HFFc6 (cell line): ENCODE data around the gene WWC1. TPM values are rescaled to one million over a fixed set of nuclear protein-coding genes. Genes with fewer than 3 reads are reported as not detected.

Experiments used
- DNase-seq: peaks from one replicate; pipeline ENCODE4 v3.0.0-alpha.2; 2018
- H3K27ac Mint-ChIP-seq: 2 replicates; pipeline ENCODE4 v1.8.0; 2020; ENCODE audit warnings: mild to moderate bottlenecking, mixed read lengths
- H3K27me3 Mint-ChIP-seq: 2 replicates; pipeline ENCODE4 v1.8.0; 2021; ENCODE audit warnings: mild to moderate bottlenecking, moderate library complexity, mixed read lengths; ENCODE audit not compliant: insufficient read depth
- H3K36me3 Mint-ChIP-seq: 2 replicates; pipeline ENCODE4 v1.8.0; 2021; ENCODE audit warnings: low read depth, mixed read lengths
- H3K4me1 Mint-ChIP-seq: 2 replicates; pipeline ENCODE4 v1.8.0; 2020; ENCODE audit warnings: low read depth, mixed read lengths
- H3K4me3 Mint-ChIP-seq: 2 replicates; pipeline ENCODE4 v1.8.0; 2020; ENCODE audit warnings: mild to moderate bottlenecking, moderate library complexity, mixed read lengths
- H3K9me3 Mint-ChIP-seq: 2 replicates; pipeline ENCODE4 v1.8.0; 2020; ENCODE audit warnings: mild to moderate bottlenecking, mixed read lengths
- long read RNA-seq: library from polyadenylated mRNA; unstranded; transcript quantifications from one replicate; pipeline ENCODE4 v2.0.0, GENCODE V29; 2019
- total RNA-seq, 6 experiments: library from RNA; stranded (reverse); fragmentation: NEBNext Ultra II Directional; extraction: Animal tissue kit (Norgen Biotek cat#: 25700); gene quantifications; 2 replicates in 1 of 6; 3 replicates in 5 of 6; pipeline ENCODE4 v1.2.3, GENCODE V29; 2021
- TF ChIP-seq, protein P1 (sequence below): fragments of 200-600 bp; sonication (generic); IDR thresholded peaks from 2 replicates; pipeline ENCODE4 v1.5.0; 2021; ENCODE audit warnings: antibody characterized with exemption, mild to moderate bottlenecking

Gene WWC1
- total RNA-seq = 1 to 10 TPM; 3.3 to 8.4 (median 7.2) TPM
- long read RNA-seq, partial matches to known transcripts = 0 of 1 reads
- long read RNA-seq, other reads (novel, unspliced or antisense) = 0 of 1 reads

DNA sequence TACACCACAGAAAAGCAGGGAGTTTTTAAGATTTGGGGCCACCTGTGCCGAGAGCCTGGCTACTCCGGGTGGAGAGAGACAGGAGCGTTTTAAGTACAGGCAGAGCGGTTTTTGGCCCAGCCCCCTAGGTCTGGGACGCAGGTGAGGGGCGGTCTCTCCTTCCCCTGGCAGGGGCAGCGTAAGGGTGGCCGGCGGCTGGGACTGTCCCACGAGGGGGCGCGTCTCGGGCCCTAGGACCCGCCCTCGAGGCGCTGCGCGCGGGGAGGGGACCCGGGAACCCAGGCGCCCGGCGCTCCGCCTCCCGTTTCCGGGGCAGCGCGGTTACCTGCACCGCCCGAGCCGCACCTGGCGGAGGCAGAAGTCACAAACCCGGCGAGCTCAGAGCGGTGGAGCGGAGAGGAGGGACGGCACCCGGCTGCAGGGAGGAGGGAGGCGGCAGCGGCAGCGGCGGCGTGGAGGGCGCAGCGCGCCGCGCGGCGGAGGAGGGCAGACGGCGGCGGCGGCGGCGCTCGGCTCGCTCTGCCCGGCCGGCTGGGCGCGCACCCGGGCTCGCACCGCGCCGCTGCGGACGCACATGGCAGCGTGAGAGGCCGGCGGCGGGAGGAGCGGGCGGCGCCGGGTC lies at the start of gene WWC1:
Gene WWC1, plus strand, starts transcription at position 304 of the 622 bp plus-strand sequence. CDS start 508 bp downstream, outside the sequence.
- Mint-ChIP-seq H3K4me1 (peaks cover 36% of the 10 kb centered on the region), H3K36me3 (no peaks in the 10 kb centered on the region), H3K27me3 (no peaks in the 10 kb centered on the region; the same call in 1 of the 2 replicates), H3K27ac (no peak within 1 kb of the TSS; the same call in 1 of the 2 replicates), H3K9me3 (no peaks in the 10 kb centered on the region), H3K4me3 (peak within 1 kb of the TSS; percentile 85)
- TF ChIP-seq, protein P1, sequence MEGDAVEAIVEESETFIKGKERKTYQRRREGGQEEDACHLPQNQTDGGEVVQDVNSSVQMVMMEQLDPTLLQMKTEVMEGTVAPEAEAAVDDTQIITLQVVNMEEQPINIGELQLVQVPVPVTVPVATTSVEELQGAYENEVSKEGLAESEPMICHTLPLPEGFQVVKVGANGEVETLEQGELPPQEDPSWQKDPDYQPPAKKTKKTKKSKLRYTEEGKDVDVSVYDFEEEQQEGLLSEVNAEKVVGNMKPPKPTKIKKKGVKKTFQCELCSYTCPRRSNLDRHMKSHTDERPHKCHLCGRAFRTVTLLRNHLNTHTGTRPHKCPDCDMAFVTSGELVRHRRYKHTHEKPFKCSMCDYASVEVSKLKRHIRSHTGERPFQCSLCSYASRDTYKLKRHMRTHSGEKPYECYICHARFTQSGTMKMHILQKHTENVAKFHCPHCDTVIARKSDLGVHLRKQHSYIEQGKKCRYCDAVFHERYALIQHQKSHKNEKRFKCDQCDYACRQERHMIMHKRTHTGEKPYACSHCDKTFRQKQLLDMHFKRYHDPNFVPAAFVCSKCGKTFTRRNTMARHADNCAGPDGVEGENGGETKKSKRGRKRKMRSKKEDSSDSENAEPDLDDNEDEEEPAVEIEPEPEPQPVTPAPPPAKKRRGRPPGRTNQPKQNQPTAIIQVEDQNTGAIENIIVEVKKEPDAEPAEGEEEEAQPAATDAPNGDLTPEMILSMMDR = peak; percentile 64
- DNase-seq = no peak

GRCh38 chr5:168244838-168245559 lies 46.4 kb upstream of the WWC1 start:
- H3K27ac Mint-ChIP-seq = no peak overlapping the region

GRCh38 chr5:168249923-168250322 lies 41.5 kb upstream of the WWC1 start:
- peaks cover 13% of the 10 kb centered on the region for H3K27me3 Mint-ChIP-seq
- H3K36me3 Mint-ChIP-seq = no peaks in the 10 kb centered on the region
- H3K4me3 Mint-ChIP-seq = no peak overlapping the region
- no peak for DNase-seq
- TF ChIP-seq, protein P1 = no peak
- no peak overlapping the region for H3K27ac Mint-ChIP-seq
- H3K4me1 Mint-ChIP-seq = peaks cover 8% of the 10 kb centered on the region
- peaks cover 8% of the 10 kb centered on the region; the same call in 1 of the 2 replicates for H3K9me3 Mint-ChIP-seq

More at GRCh38 chr5:168244838-168245559, 46.4 kb upstream of the WWC1 start:
- DNase-seq = no peak
- H3K36me3 Mint-ChIP-seq = no peaks in the 10 kb centered on the region; the same call in 1 of the 2 replicates
- H3K27me3 Mint-ChIP-seq = peaks cover 14% of the 10 kb centered on the region
- TF ChIP-seq, protein P1 = no peak
- H3K4me1 Mint-ChIP-seq = peaks cover 11% of the 10 kb centered on the region
- peaks cover 8% of the 10 kb centered on the region; the same call in 1 of the 2 replicates for H3K9me3 Mint-ChIP-seq
- peak overlapping the region; percentile 46; the same call in 1 of the 2 replicates for H3K4me3 Mint-ChIP-seq

GRCh38 chr5:168251259-168251658 lies 40.2 kb upstream of the WWC1 start:
- H3K36me3 Mint-ChIP-seq = no peaks in the 10 kb centered on the region

GRCh38 chr5:168254013-168254693 lies 37.3 kb upstream of the WWC1 start:
- Mint-ChIP-seq H3K27me3 (peaks cover 15% of the 10 kb centered on the region), H3K27ac (no peak overlapping the region), H3K36me3 (no peaks in the 10 kb centered on the region), H3K4me3 (no peak overlapping the region), H3K4me1 (no peaks in the 10 kb centered on the region; the same call in 1 of the 2 replicates), H3K9me3 (no peaks in the 10 kb centered on the region)
- TF ChIP-seq, protein P1 = no peak
- DNase-seq = no peak

More at GRCh38 chr5:168251259-168251658, 40.2 kb upstream of the WWC1 start:
- H3K27ac Mint-ChIP-seq = no peak overlapping the region
- no peak for DNase-seq
- H3K27me3 Mint-ChIP-seq = peaks cover 17% of the 10 kb centered on the region
- peaks cover 8% of the 10 kb centered on the region; the same call in 1 of the 2 replicates for H3K9me3 Mint-ChIP-seq
- H3K4me3 Mint-ChIP-seq = no peak overlapping the region
- TF ChIP-seq, protein P1 = no peak
- no peaks in the 10 kb centered on the region for H3K4me1 Mint-ChIP-seq
